ENCODE measurements around the gene CMIP. TPM values are rescaled to one million over a fixed set of nuclear protein-coding genes. Genes with fewer than 3 reads are reported as not detected.

Gene CMIP
- total RNA-seq, 1 experiment from 2014 or later: 25.7 TPM

- no peaks in the 10 kb centered on the region for H3K4me1 ChIP-seq (ENCODE audit: insufficient read depth, low read length)
- ChIA-PET POLR2A (ENCODE audit: unreplicated experiment) (no interaction called here), CTCF (no interaction called here)
- no peaks in the 10 kb centered on the region for H3K9me2 ChIP-seq (replicated peaks; ENCODE audit: low read length)
- no peaks in the 10 kb centered on the region for H3F3A ChIP-seq (ENCODE audit: low read length, unreplicated experiment)
- no peak overlapping the region for H2AFZ ChIP-seq (ENCODE audit: low read length)
- TF ChIP-seq CTCF (conservative IDR thresholded peaks at IDR 0.05; ENCODE audit: low read depth, low read length): no peak
- no peak for TF ChIP-seq EZH2phosphoT487 (IDR thresholded peaks at IDR 0.05; ENCODE audit: borderline replicate concordance, low read length)
- no peak for TF ChIP-seq EZH2 (IDR thresholded peaks at IDR 0.05; ENCODE audit: low read length, unreplicated experiment)
- BruUV-seq (replicated peaks): no TSS peak
- DNase-seq: no peak
- intact Hi-C loops (cut with micrococcal nuclease): no loop called here
- H3K4me2 ChIP-seq (ENCODE audit: low read length): no peak overlapping the region
- no peak overlapping the region for H3K4me3 ChIP-seq (ENCODE audit: low read length)
- no peaks in the 10 kb centered on the region for H3K9me3 ChIP-seq (ENCODE audit: low read length)
- no peak; the same call in 1 of the 2 replicates for ATAC-seq
- H3K9ac ChIP-seq (ENCODE audit: low read length): no peak overlapping the region
- H3K27ac ChIP-seq (ENCODE audit: low read length): no peak overlapping the region
- peaks cover 12% of the 10 kb centered on the region; the same call in 1 of the 2 replicates for H3K36me3 ChIP-seq (ENCODE audit: low read depth, low read length)
- peaks cover 57% of the 10 kb centered on the region for H3K79me2 ChIP-seq (ENCODE audit: low read length)
- H4K20me1 ChIP-seq (ENCODE audit: low read length): no peaks in the 10 kb centered on the region
- H3K27me3 ChIP-seq (ENCODE audit: low read length): no peaks in the 10 kb centered on the region
These were observed 171.9 kb downstream of the CMIP start for GRCh38 chr16:81616321-81617020.

- Histone ChIP-seq H3K27ac (ENCODE audit: low read length) (no peak overlapping the region), H3K4me1 (ENCODE audit: insufficient read depth, low read length) (no peaks in the 10 kb centered on the region), H3K27me3 (ENCODE audit: low read length) (no peaks in the 10 kb centered on the region), H3K9ac (ENCODE audit: low read length) (no peak overlapping the region), H3K4me3 (ENCODE audit: low read length) (no peak overlapping the region), H4K20me1 (ENCODE audit: low read length) (no peaks in the 10 kb centered on the region), H3F3A (ENCODE audit: low read length, unreplicated experiment) (no peaks in the 10 kb centered on the region), H3K79me2 (ENCODE audit: low read length) (peaks cover 60% of the 10 kb centered on the region), H3K9me2 (replicated peaks; ENCODE audit: low read length) (no peaks in the 10 kb centered on the region), H3K4me2 (ENCODE audit: low read length) (no peak overlapping the region), H2AFZ (ENCODE audit: low read length) (no peak overlapping the region), H3K36me3 (ENCODE audit: low read depth, low read length) (peaks cover 11% of the 10 kb centered on the region; the same call in 1 of the 2 replicates), H3K9me3 (ENCODE audit: low read length) (no peaks in the 10 kb centered on the region)
- DNase-seq: no peak
- intact Hi-C loops (cut with micrococcal nuclease): no loop called here
- POLR2A ChIA-PET (ENCODE audit: unreplicated experiment): no interaction called here
- no TSS peak for BruUV-seq (replicated peaks)
- no peak for ATAC-seq
- TF ChIP-seq EZH2phosphoT487 (IDR thresholded peaks at IDR 0.05; ENCODE audit: borderline replicate concordance, low read length): no peak
- no peak for TF ChIP-seq CTCF (conservative IDR thresholded peaks at IDR 0.05; ENCODE audit: low read depth, low read length)
- no peak for TF ChIP-seq EZH2 (IDR thresholded peaks at IDR 0.05; ENCODE audit: low read length, unreplicated experiment)
- CTCF ChIA-PET: no interaction called here
These were observed 172.4 kb downstream of the CMIP start for GRCh38 chr16:81617021-81617346.

- Histone ChIP-seq H3F3A (ENCODE audit: low read length, unreplicated experiment) (no peaks in the 10 kb centered on the region), H3K9me2 (replicated peaks; ENCODE audit: low read length) (no peaks in the 10 kb centered on the region), H2AFZ (ENCODE audit: low read length) (no peak overlapping the region), H3K36me3 (ENCODE audit: low read depth, low read length) (peaks cover 11% of the 10 kb centered on the region; the same call in 1 of the 2 replicates), H3K27ac (ENCODE audit: low read length) (no peak overlapping the region), H3K9me3 (ENCODE audit: low read length) (no peaks in the 10 kb centered on the region), H3K27me3 (ENCODE audit: low read length) (no peaks in the 10 kb centered on the region), H3K9ac (ENCODE audit: low read length) (no peak overlapping the region), H3K79me2 (ENCODE audit: low read length) (peaks cover 50% of the 10 kb centered on the region), H3K4me2 (ENCODE audit: low read length) (no peak overlapping the region), H3K4me3 (ENCODE audit: low read length) (no peak overlapping the region), H3K4me1 (ENCODE audit: insufficient read depth, low read length) (no peaks in the 10 kb centered on the region), H4K20me1 (ENCODE audit: low read length) (no peaks in the 10 kb centered on the region)
- DNase-seq (no peak), ATAC-seq (no peak)
- no TSS peak for BruUV-seq (replicated peaks)
- CTCF ChIA-PET: no interaction called here
- TF ChIP-seq EZH2phosphoT487 (IDR thresholded peaks at IDR 0.05; ENCODE audit: borderline replicate concordance, low read length): no peak
- TF ChIP-seq CTCF (conservative IDR thresholded peaks at IDR 0.05; ENCODE audit: low read depth, low read length): no peak
- intact Hi-C loops (cut with micrococcal nuclease): no loop called here
- POLR2A ChIA-PET (ENCODE audit: unreplicated experiment): no interaction called here
These were observed 173.6 kb downstream of the CMIP start for GRCh38 chr16:81618187-81618586.
